Measurements from ENCODE around the gene SPATA31A3.
"Not testable (repeated sequence)": the region's sequence is repeated elsewhere in the genome, so short reads cannot be mapped to it uniquely, and the experiment has no call there.

Gene SPATA31A3

DNA sequence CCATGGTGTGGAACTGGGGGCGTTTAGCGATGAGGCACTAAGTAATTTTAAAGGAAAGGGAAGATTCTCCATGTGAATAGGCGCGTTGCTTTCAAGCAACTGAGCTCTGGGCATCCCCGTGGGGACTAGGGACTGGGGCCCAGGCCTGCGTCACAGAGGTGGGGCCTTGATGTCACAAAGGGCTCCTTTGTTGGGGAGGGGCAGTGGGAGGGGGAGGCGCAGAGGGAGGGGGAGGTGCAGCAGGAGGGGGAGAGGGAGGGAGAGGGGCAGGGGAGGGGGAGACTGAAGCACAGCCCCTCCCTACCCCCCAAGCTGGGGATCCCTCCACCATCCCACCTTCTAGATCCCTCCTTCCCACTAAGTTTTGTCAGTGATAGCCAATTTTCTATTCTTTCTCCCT is at the start of gene SPATA31A3:
Gene SPATA31A3 (minus strand): TSS at position 101 of the 400 bp plus-strand sequence. CDS start 29 bp downstream, at position 72.
- DNase-seq (ENCODE audit: low read depth, low spot score) = not testable (repeated sequence)

DNA sequence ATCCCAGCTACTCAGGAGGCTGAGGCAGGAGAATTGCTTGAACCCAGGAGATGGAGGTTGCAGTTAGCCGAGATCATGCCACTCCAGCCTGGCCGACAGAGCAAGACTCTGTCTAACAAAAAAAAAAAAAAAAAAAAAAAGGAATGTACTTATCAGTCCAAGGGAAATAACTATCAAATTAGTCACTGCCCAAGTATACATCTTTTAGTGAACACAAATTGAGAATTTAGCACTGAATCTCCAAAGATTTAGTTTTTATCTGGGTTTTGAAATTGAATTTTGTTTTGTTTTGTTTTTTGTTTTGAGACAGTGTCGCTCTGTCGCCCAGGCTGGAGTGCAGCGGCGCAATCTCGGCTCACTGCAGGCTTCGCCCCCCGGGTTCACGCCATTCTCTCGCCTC is 39.8 kb downstream of the SPATA31A3 start:
- not testable (repeated sequence) for DNase-seq (ENCODE audit: low read depth, low spot score)

DNA sequence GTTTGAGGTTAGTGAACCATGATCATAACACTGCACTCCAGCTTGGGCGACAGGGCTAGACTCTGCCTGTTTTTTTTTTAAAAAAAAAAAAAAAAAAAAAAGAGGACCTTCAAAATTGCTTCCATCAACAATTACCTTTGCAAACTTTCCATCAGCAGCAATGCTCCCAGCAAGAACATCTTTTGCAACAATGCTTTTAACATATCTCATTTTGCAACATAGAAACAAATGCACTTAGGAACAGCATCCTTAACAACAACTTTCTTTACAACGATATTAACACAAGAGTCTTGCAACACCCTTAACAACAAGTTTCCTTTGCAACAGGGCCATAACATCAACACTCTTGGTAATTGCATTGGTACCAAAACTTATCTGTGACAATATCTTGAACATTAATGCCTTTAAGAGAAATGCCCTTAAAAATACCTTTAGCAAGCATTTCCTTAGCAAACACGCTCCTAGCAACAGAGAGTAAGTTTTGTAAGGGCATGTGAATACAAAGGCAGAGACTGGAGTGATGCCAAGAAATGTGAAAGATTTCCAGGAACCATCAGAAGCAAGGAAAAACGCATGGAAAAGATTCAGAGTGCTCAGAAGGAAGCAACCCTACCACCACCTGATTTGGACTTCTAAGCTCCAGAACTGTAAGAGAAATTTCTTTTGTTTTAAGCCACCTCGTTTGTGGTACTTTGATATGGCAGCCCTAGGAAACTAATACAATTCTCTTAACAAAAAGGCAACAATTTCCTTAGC is 49.8 kb downstream of the SPATA31A3 start:
- not testable (repeated sequence) for DNase-seq (ENCODE audit: low read depth, low spot score)

DNA sequence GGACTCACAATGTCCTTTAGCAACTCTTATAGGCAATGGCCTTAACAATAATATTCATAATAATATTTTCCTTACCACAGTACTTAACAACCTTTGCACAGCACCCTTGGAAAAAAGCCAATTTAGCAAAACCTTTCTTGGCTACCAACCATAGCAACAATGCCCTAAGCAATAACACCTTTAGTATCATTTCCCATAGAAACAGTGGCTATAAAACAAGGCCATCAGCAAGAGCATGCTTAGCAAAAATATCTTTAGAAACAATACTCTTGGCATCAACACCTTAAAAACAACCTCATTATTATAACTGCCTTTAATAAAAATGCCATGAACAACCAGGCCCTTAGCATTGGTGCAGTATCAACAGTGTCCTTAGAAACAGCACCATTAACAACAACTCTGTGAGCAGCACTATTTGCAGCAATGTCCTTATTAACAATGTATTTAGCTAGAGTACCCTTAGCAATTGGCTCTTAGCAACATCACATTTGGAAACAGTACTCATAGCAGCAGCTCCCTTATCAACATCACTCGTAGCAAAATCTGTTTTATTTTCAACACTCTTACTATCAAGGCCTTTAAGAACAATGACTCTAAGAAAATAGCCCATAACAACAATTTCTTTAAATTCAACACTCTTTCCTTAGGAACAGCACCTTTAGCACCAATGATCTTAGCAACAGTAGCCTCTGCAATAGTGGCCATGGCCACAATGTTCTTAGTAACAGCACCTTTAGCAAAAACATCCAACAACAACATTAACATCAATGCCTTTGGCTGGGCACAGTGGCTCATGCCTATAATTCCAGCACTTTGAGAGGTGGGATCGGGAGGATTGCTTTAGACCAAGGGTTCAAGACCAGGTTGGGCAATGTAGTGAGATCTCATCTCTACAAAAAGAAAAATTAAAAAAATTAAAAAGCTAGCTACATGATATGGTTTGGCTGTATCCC is 52.2 kb downstream of the SPATA31A3 start:
- DNase-seq (ENCODE audit: low read depth, low spot score) = not testable (repeated sequence)

DNA sequence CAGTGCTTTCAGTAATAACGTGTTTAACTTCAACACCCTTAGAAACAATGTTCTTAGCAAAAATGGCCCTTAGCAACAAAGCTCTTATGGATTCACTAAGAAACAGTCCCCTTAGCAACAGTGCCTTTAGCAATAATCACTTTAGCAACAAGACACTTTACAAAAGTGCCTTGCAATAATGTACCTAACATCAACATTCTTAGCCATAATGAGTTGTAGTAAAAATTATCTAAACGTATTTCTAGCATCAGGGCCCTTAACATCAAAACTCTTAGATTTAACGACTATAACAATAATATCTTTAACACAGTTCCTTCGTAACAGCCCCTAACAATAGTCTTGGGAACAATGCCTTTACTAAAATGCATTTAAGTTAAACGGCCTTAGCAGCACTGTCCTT is 54.0 kb downstream of the SPATA31A3 start:
- not testable (repeated sequence) for DNase-seq (ENCODE audit: low read depth, low spot score)

DNA sequence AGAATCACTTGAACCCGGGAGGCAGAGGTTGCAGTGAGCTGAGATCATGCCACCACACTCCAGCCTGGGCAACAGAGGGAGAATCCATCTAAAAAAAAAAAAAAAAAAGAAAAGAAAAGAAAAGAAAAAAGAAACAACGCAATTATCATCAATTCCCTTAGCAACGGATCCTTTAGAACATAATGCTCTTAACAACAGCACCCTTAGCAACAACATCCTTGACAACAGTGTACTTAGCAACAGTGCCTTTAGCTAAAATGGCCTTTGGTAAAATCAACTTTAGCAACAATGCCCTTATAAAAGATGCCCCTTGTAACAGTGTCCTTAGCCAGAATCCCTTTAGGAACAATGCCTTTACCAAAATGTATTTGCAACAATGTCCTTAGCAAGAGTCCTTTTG is 54.7 kb downstream of the SPATA31A3 start:
- not testable (repeated sequence) for DNase-seq (ENCODE audit: low read depth, low spot score)
